Suppressor macrophage treated with lipopolysaccharide for 4 hours (primary cell): ENCODE results near the gene EIF5A.

ENCODE experiments used
- DNase-seq: peaks from one replicate; pipeline ENCODE4 v3.0.0-alpha.2; 2020

Gene EIF5A

DNA sequence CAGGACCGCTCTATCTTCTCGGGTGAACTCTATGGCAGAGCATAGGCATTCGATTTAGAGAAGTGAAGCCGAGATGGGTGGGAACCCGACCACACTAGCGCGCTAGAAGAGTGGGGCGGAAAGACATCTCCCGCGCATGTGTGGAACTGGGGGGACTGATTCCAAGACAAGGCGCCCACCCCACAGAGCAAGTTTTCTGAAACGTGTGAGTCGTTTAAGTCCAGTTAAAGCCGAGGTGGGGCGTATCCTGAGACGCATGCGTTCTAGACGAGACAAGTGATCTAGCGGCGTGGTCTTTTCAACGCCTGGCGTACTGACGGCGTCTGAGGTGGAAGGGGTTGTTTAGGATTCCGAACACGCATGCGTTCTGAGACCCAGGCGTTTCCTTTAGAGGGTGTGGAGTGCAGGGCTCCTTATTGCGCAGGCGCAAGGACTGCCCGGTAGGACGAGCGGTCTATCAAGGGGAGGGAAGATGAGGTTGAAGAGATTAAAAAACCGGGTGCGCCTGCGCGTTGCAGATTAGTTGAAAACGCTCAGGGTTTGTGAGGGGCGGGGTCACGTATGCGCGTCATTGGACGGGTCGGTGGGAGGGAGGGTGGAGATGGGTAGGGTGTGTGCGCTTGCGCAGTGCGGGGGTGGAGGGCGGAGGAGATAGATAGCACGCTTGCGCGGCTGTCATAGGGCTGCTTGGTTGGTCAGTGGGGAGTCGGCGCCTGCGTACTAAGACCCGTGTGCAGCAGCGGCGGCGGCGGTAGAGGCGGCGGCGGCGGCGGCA, at the start of gene EIF5A:
EIF5A (plus strand) TSS at position 718 of the 775 bp plus-strand sequence. CDS start 2,008 bp downstream, outside the sequence.
- peak; percentile 100 for DNase-seq

DNA sequence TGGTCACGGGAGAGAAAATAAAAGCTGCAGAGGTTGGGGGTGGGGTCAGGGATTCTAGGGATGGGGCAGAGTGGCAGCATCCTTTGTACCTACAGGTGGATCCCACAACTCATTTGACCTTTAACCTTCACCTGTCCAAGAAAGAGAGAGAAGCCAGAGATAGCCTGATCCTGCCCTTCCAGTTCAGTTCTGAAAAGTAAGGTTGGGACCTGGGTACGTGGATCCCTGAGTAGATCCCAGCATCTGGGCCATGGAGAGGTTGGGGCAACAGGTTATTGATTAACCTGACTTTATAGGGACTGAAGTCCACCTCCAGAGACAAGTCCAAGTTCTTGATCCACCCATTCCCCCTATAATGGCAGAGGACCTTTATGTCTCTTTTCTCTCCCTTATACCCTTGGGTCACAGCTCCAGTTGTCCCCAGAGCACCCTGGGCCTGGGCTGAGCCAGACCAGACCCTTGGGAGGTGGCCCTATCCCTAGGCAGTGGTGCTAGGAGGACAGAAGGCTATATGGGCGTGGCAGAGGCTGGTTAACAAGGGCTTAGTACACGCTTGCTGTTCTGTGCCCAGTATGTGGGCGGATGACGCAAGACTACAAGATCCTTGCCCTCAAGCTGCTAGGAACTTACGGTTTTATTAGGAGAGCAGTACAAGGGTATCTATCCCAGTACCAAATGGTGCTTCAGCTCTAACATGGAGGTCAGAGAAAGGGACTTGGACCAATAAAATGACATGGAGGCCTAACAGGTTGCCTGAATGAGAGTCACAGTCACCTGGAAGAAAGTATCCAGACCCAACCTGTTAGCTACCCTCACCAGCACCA, 48.5 kb upstream of the EIF5A start:
- DNase-seq: peak; percentile 86

- DNase-seq: no peak
Measured at GRCh38 chr17:7259555-7259889, 47.9 kb upstream of the EIF5A start.

DNA sequence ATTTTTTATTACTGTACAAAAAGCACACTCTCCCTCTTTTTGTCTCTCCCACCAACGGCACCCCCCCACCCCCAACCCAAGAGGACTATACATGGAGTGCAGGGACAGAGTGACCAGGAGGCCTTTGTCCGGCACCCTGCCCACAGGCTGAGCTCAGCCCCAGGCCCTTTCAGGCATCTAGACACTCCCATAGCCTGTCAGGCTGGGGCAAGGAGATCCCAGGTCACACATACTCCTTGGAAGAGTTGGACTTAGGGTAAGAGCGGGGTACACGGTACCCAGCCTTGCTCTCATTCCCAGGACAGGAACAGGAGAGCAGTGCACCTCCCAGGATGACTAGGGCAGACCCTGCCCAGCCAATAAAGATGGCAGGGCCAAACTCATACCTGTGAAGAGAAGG, 47.3 kb upstream of the EIF5A start:
- no peak for DNase-seq

- DNase-seq: no peak
Measured at GRCh38 chr17:7260651-7261378, 46.6 kb upstream of the EIF5A start.

DNA sequence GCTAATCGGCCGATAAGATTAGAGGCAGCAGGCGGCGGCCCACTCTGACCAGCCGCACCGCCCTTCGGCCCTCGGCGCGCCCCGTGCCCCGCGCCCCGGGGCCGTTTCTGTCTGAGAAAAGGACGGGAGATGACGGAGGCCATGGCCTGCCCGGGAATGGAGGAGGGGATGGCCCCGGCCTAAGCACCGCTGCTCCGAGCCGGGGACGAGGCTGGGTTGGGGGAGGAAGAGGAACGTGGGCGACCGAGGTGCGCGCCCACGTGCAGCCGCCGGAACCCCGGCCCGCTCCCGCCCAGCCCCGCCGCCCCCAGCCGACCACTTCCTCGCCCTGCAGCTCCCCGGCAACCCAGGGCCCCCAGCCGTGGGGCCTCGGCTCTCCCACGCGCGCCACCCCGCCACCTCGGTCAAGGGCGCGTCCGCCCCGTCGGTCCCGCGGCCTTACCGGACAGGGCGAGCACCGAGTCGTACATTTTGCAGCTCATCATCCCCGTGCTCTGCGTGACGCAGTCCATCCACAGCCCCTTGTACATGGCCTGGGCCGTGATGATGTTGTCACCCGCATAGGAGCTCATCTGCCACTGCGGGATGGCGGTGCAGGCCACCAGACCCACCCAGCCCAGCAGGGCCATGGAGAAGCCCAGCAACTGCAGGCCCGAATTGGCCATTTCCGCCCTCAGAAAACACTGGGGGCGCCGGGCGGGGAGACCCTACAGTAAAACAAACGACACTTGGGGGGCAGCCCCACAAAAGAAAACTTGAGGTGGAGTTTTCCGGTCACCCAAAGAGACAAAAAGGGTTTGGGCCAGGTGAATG, 45.8 kb upstream of the EIF5A start:
- DNase-seq: no peak

- no peak for DNase-seq
Measured at GRCh38 chr17:7262192-7262934, 45.1 kb upstream of the EIF5A start, which contains the start of gene CLDN7. CLDN7 (minus strand) TSS chr17:7262478; CDS start chr17:7262043, 435 bp downstream.

GRCh38 chr17:7262935-7263800, 44.3 kb upstream of the EIF5A start:
- peak; percentile 47 for DNase-seq

DNA sequence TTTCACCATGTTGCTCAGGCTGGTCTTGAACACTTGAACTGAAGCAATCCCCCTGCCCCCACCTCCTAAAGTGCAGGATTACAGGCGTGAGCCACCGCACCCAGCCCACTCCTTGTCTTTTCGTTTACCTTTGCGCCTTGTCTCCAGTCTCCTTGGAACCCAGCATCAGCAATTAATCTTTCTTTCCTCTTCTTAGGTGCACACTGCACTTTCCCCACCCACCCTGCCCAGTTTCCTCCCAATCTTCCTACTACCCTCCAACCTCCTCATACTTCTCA, 43.7 kb upstream of the EIF5A start:
- no peak for DNase-seq

DNA sequence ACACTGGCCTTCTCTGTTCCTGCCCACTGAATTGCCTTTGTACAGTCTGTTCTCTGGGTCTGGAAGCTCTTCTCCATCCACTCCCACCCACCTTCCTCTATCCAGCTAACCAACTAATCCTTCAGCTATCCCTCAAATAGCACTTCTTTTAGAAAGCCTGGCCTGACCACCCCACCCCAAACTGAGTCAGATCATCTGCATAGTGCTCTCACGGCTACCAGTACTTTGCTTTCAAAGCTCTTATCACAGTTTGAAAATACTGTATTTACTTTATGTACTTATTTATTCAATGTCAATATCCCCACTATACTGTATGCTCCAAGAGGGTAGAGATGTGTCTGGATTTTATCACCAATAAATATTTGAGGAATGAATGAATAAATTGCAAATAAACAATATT, 40.6 kb upstream of the EIF5A start:
- no peak for DNase-seq

- DNase-seq: no peak
Measured at GRCh38 chr17:7279448-7279847, 28.0 kb upstream of the EIF5A start.

- peak; percentile 90 for DNase-seq
Measured at GRCh38 chr17:7280519-7281073, 26.8 kb upstream of the EIF5A start.

- DNase-seq: peak; percentile 99
Measured at GRCh38 chr17:7281074-7281952, 26.1 kb upstream of the EIF5A start, which contains the start of gene SLC2A4. SLC2A4 (plus strand) TSS chr17:7281718; CDS start chr17:7281935, 217 bp downstream.

DNA sequence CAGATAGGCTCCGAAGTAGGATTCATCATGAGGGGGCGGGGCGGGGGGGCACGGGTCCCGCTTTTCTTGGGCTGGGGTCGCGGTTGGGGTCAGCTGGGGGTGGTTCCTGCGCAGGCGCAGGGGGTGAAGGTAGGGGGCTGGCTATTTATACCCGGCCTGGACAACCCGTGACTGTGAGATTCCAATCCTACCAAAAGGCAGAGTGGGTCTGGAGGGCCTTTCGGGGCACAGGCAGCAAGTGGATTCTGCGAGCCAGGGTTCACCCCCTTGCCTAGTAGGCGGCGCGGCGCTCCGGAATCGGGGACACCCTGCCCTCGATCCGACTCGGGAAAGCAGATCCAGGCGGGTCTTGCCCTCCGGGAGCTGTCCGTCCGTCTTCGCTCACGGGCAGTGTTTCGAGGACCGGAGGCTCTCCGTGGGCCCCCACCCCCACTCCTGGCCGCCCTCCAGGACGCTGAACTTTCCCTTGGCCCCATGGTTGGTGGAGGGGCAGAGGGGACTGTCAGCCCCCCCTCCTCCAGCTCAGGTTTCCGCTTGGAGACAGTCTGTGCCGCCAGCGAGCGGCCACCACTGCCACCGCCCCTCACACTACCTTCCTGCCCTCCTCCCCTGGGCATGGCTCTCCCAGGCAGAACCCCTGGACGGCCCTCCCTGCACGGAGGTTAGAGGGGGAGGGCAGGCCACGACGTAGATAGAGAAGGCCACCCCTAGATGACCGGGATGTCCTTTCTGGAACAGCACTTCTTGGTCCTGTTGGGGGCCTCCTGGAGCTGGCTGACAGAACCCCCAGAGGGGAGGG, 25.3 kb upstream of the EIF5A start:
- DNase-seq: no peak

- DNase-seq: peak; percentile 22
Measured at GRCh38 chr17:7282752-7283321, 24.6 kb upstream of the EIF5A start.

GRCh38 chr17:7283471-7284216, 23.8 kb upstream of the EIF5A start:
- peak; percentile 30 for DNase-seq

DNA sequence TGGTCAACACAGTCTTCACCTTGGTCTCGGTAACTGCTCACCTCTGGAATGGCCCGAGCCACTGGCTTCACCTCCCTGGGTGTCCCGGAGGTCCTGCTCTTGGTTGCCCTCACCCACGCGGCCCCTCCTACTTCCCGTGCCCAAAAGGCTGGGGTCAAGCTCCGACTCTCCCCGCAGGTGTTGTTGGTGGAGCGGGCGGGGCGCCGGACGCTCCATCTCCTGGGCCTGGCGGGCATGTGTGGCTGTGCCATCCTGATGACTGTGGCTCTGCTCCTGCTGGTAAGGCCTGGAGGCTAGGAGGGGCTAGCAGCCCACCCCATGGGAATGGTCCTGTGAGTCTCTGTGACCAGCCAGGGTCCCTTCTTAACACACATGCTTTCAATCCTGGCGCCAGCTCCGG, 22.5 kb upstream of the EIF5A start:
- no peak for DNase-seq

DNA sequence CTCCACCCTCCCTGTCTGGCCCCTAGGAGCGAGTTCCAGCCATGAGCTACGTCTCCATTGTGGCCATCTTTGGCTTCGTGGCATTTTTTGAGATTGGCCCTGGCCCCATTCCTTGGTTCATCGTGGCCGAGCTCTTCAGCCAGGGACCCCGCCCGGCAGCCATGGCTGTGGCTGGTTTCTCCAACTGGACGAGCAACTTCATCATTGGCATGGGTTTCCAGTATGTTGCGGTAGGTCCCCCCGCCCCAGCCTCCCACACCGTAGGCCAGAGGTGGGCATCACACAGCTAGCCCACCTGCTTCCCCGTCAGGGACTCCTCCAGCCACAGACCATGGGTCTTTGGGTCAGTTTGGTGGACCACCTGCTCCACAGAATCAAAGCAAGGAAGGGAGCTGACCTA, 21.7 kb upstream of the EIF5A start:
- DNase-seq: no peak
